Esophagus muscularis mucosa (tissue), 4 donors: ENCODE results near the gene PRKCH. TPM values are rescaled to one million over a fixed set of nuclear protein-coding genes. Genes with fewer than 3 reads are reported as not detected.
A peak's percentile ranks its signal among the peaks of the same experiment; 100 is the strongest.

Source experiments
- DNase-seq: peaks from one replicate; pipeline ENCODE4 v3.0.0-alpha.2; 2017; ENCODE audit errors: extremely low spot score
- H3K27ac ChIP-seq, 4 donors: fragments of 200-600 bp; sonication (generic); replicated peaks in 1 of 4; 1 replicate in 3 of 4; 2 replicates in 1 of 4; pipeline ENCODE4 v1.5.1; 2016 to 2019; ENCODE audit warnings: mild to moderate bottlenecking in 1 of 4
- H3K27me3 ChIP-seq, 4 donors: fragments of 200-600 bp; sonication (generic); one replicate each; pipeline versions ENCODE4 v1.5.1 to v1.6.0; 2016 to 2019
- H3K36me3 ChIP-seq, 4 donors: fragments of 200-600 bp; sonication (generic); one replicate each; pipeline ENCODE4 v1.5.1; 2016 to 2019
- H3K4me1 ChIP-seq, 4 donors: fragments of 200-600 bp; sonication (generic); one replicate each; pipeline ENCODE4 v1.5.1; 2016 to 2019
- H3K4me3 ChIP-seq, 4 donors: fragments of 200-600 bp; sonication (generic); 1 replicate in 2 of 4; 2 replicates in 2 of 4; pipeline ENCODE4 v1.5.1; 2016 to 2019; ENCODE audit warnings: mild to moderate bottlenecking in 4 of 4, moderate library complexity in 1 of 4
- H3K9me3 ChIP-seq, 4 donors: fragments of 200-600 bp; sonication (generic); 1 replicate in 3 of 4; 2 replicates in 1 of 4; pipeline ENCODE4 v1.5.1; 2016 to 2019
- EP300 ChIP-seq: sonication (generic); formaldehyde crosslinking; IDR thresholded peaks from one replicate; pipeline ENCODE4 v1.6.1; 2017; ENCODE audit warnings: antibody characterized with exemption
- POLR2A ChIP-seq: fragments of 450-650 bp; IDR thresholded peaks from one replicate; pipeline ENCODE4 v1.6.1; 2017; ENCODE audit warnings: antibody characterized with exemption, moderate library complexity, mild to moderate bottlenecking, low read depth
- POLR2AphosphoS5 ChIP-seq, 2 donors: sonication (generic); formaldehyde crosslinking; IDR thresholded peaks; one replicate each; pipeline ENCODE4 v1.6.1; 2017; ENCODE audit warnings: antibody characterized with exemption in 2 of 2
- WGBS: methylation state at CpG from one replicate; pipeline ENCODE4 v1.1.5; 2018; 5-methylcytosine and 5-hydroxymethylcytosine counted together
- intact Hi-C: fragments of 100-400 bp; cut with DNase I; formaldehyde crosslinking; loops from one replicate; pipeline ENCODE4 v1.15.1; 2023
- total RNA-seq, 4 donors: library from RNA; depleted of rRNA; stranded (reverse); fragments of >200 nt; gene quantifications; one replicate each; pipeline versions ENCODE4 v1.1.0 to v1.2.1, GENCODE V29; 2016
- TF ChIP-seq, protein P1 (sequence below), 3 experiments: fragments of 200-600 bp in 2 of 3; fragments of 450-650 bp in 1 of 3; sonication (generic) in 2 of 3; IDR thresholded peaks; one replicate each; pipeline ENCODE4 v1.5.1; 2017 to 2019; ENCODE audit warnings: antibody characterized with exemption in 3 of 3, mild to moderate bottlenecking in 2 of 3, moderate library complexity in 1 of 3

Gene PRKCH
- total RNA-seq, 4 donors from 2014 or later: 13.3 to 67.6 (median 32.2) TPM

DNA sequence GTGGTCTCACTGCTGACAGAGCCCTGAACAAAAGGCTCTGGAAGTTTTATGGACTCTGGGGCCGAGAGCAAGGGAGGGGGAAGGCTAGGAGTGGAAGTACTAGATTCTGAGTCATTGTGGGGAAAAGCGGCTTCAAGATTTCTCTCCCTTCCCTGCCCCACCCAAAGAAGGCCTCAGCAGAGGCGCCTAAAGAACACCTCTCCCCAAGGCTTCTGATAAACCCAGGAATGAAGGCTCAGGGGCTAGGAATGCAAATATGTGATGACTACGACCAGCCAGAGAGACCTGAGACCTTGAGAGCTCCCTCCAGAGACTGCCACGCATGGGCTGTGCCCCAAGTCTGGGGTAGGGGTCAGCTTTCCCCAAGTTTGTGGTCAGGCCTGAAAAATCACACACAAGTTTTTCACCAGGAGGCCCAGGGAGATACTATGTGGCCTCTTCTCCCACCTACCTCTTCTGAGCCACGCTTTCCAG is 243.3 kb downstream of the PRKCH start:
- Histone ChIP-seq H3K27me3 (no peaks in the 10 kb centered on the region), H3K27ac (peak overlapping the region in 1 of 4 donors; percentile 11), H3K36me3 (no peaks in the 10 kb centered on the region), H3K9me3 (no peaks in the 10 kb centered on the region), H3K4me1 (peaks cover 58 to 82% (median 71%) of the 10 kb centered on the region in 4 donors), H3K4me3 (no peak overlapping the region)
- no peak for DNase-seq
- no peak for TF ChIP-seq POLR2AphosphoS5 (IDR thresholded peaks at IDR 0.05)
- TF ChIP-seq, protein P1, sequence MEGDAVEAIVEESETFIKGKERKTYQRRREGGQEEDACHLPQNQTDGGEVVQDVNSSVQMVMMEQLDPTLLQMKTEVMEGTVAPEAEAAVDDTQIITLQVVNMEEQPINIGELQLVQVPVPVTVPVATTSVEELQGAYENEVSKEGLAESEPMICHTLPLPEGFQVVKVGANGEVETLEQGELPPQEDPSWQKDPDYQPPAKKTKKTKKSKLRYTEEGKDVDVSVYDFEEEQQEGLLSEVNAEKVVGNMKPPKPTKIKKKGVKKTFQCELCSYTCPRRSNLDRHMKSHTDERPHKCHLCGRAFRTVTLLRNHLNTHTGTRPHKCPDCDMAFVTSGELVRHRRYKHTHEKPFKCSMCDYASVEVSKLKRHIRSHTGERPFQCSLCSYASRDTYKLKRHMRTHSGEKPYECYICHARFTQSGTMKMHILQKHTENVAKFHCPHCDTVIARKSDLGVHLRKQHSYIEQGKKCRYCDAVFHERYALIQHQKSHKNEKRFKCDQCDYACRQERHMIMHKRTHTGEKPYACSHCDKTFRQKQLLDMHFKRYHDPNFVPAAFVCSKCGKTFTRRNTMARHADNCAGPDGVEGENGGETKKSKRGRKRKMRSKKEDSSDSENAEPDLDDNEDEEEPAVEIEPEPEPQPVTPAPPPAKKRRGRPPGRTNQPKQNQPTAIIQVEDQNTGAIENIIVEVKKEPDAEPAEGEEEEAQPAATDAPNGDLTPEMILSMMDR (IDR thresholded peaks at IDR 0.05): no peak
- no peak for TF ChIP-seq POLR2A
- no peak for TF ChIP-seq EP300
- 66% methylated on average over 5 of the region's 6 CpGs for WGBS
- intact Hi-C loops: loop anchor here (5.0 kb wide), 1 partner anchor 87 kb away; no protein-coding TSS in a partner anchor

- no peak for DNase-seq
- Histone ChIP-seq H3K27me3 (no peaks in the 10 kb centered on the region), H3K4me1 (peaks cover 64 to 83% (median 72%) of the 10 kb centered on the region in 4 donors), H3K27ac (peak overlapping the region in 1 of 4 donors; percentile 11), H3K4me3 (no peak overlapping the region), H3K9me3 (no peaks in the 10 kb centered on the region), H3K36me3 (no peaks in the 10 kb centered on the region)
- TF ChIP-seq, protein P1 (IDR thresholded peaks at IDR 0.05): no peak
- TF ChIP-seq POLR2A: no peak
- TF ChIP-seq EP300: no peak
- no peak for TF ChIP-seq POLR2AphosphoS5 (IDR thresholded peaks at IDR 0.05)
- intact Hi-C loops: no loop called here
These were observed 243.8 kb downstream of the PRKCH start for GRCh38 chr14:61565181-61565580.

GRCh38 chr14:61565836-61566536 is 244.6 kb downstream of the PRKCH start:
- H3K9me3 ChIP-seq: no peaks in the 10 kb centered on the region
- no peak for DNase-seq
- 86% methylated on average over 3 of the region's 3 CpGs for WGBS
- no peaks in the 10 kb centered on the region for H3K36me3 ChIP-seq
- peak overlapping the region; percentile 14 to 58 (median 36) for H3K27ac ChIP-seq
- TF ChIP-seq, protein P1 (IDR thresholded peaks at IDR 0.05): no peak
- no peak for TF ChIP-seq POLR2A
- TF ChIP-seq EP300: no peak
- no peak for TF ChIP-seq POLR2AphosphoS5 (IDR thresholded peaks at IDR 0.05)
- H3K4me3 ChIP-seq: no peak overlapping the region
- H3K27me3 ChIP-seq: no peaks in the 10 kb centered on the region
- peaks cover 66 to 83% (median 72%) of the 10 kb centered on the region in 4 donors for H3K4me1 ChIP-seq
- intact Hi-C loops: no loop called here

DNA sequence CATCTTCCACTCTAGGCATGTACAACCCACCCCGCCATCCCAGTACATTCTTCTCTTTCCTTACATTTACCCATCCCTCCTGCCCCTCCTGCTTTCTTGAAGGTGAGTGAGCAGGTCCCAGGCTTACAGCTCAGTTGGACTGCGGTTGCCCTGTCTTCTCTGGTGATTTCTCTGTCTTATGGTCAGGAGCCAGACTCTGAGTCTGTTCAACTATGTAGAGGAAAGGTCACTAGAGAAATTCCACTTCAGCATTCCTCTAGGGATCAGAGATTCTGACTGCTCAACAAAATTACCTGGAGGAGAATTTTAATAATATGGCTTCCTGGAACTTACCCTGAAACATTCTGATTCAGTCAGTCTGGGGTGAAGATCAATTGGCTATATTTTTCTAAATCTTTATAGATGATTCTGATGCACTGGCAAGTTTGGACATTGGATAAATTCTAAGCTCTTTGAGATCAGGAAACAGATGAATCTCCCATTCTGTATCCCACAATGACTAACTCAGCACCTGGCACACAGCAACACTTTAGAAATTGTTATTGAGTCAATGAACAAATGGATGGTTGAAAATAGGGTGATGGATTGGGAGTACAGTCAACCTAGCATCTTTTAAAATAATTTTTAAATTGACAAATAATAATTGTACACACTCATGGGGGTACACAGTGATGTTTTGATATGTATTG is 245.3 kb downstream of the PRKCH start:
- no peak for DNase-seq

More for the DNA sequence above, 245.3 kb downstream of the PRKCH start:
- Histone ChIP-seq H3K4me1 (peaks cover 59 to 79% (median 69%) of the 10 kb centered on the region in 4 donors), H3K9me3 (no peaks in the 10 kb centered on the region), H3K27me3 (no peaks in the 10 kb centered on the region), H3K4me3 (no peak overlapping the region), H3K36me3 (no peaks in the 10 kb centered on the region), H3K27ac (peak overlapping the region; percentile 14 to 58 (median 36))
- TF ChIP-seq EP300 (no peak), POLR2A (no peak), POLR2AphosphoS5 (IDR thresholded peaks at IDR 0.05) (no peak)
- TF ChIP-seq, protein P1 (IDR thresholded peaks at IDR 0.05): no peak
- WGBS: 87% methylated on average over 2 of the region's 2 CpGs
- intact Hi-C loops: no loop called here
